SK-N-SH (cell line): ENCODE measurements around the gene SLC35F1. TPM values are rescaled to one million over a fixed set of nuclear protein-coding genes. Genes with fewer than 3 reads are reported as not detected.

Source experiments
- CTCF ChIA-PET: fragments of 300-600, 350-600 bp; formaldehyde crosslinking; extraction: SDS; loops from one replicate; lab custom pipeline; 2021; lab: Yijun Ruan, JAX
- POLR2A ChIA-PET: fragments of 350-600 bp; sonication (Branson Sonifier 250); formaldehyde crosslinking; extraction: SDS; loops from one replicate; lab custom pipeline; 2020; ENCODE audit warnings: antibody characterized with exemption, inconsistent platforms; lab: Yijun Ruan, JAX
- DNase-seq: peaks from one replicate; pipeline ENCODE4 v3.0.0; 2012
- H2AFZ ChIP-seq: fragments of 200-600 bp; sonication (generic); 2 replicates; pipeline ENCODE4 v1.8.1; 2016; ENCODE audit warnings: antibody characterized with exemption, mild to moderate bottlenecking, low read depth
- H3F3A ChIP-seq: fragments of 200-600 bp; sonication (generic); replicated peaks from 2 replicates; pipeline ENCODE3; 2016; ENCODE audit warnings: antibody characterized with exemption, mild to moderate bottlenecking; ENCODE audit not compliant: insufficient read depth
- H3K27ac ChIP-seq, 2 experiments: fragments of 200-500 bp in 1 of 2; fragments of 200-600 bp in 1 of 2; sonication (Bioruptor generic) in 1 of 2; sonication (generic), shearing (Covaris generic) in 1 of 2; 2 replicates each; pipeline versions ENCODE4 v1.5.1 to v1.6.1; 2014 to 2016; ENCODE audit warnings: low read depth in 2 of 2, inconsistent platforms in 1 of 2, low read length in 1 of 2, mild to moderate bottlenecking in 1 of 2, mixed read lengths in 1 of 2
- H3K27me3 ChIP-seq: fragments of 200-600 bp; sonication (generic), shearing (Covaris generic); 2 replicates; pipeline ENCODE4 v1.6.1; 2016; ENCODE audit warnings: mixed run types; ENCODE audit not compliant: insufficient read depth
- H3K36me3 ChIP-seq, 2 experiments: fragments of 200-500 bp in 1 of 2; fragments of 200-600 bp in 1 of 2; sonication (Bioruptor generic) in 1 of 2; sonication (generic) in 1 of 2; replicated peaks in 1 of 2; 2 replicates each; pipeline versions ENCODE3 to v1.5.1; 2014 to 2016; ENCODE audit warnings: low read length in 1 of 2, mild to moderate bottlenecking in 1 of 2; ENCODE audit not compliant: insufficient read depth in 2 of 2, control insufficient read depth in 1 of 2
- H3K4me1 ChIP-seq, 2 experiments: fragments of 200-500 bp in 1 of 2; fragments of 200-600 bp in 1 of 2; sonication (Bioruptor generic) in 1 of 2; sonication (generic), shearing (Covaris generic) in 1 of 2; 2 replicates each; pipeline versions ENCODE4 v1.5.1 to v1.6.1; 2014 to 2016; ENCODE audit warnings: low read depth in 1 of 2, low read length in 1 of 2, mixed run types in 1 of 2; ENCODE audit not compliant: insufficient read depth in 2 of 2, control insufficient read depth in 1 of 2
- H3K4me2 ChIP-seq: fragments of 200-600 bp; sonication (generic), shearing (Covaris generic); 2 replicates; pipeline ENCODE4 v1.6.1; 2017; ENCODE audit warnings: mixed run types
- H3K4me3 ChIP-seq, 2 experiments: fragments of 200-500 bp in 1 of 2; fragments of 200-600 bp in 1 of 2; sonication (Bioruptor generic) in 1 of 2; sonication (generic), shearing (Covaris generic) in 1 of 2; 2 replicates each; pipeline versions ENCODE4 v1.5.1 to v1.8.1; 2014 to 2016; ENCODE audit warnings: low read depth in 2 of 2, inconsistent platforms in 1 of 2, low read length in 1 of 2, mild to moderate bottlenecking in 1 of 2, mixed read lengths in 1 of 2, moderate library complexity in 1 of 2
- H3K79me2 ChIP-seq: fragments of 200-600 bp; sonication (generic); 2 replicates; pipeline ENCODE4 v1.8.1; 2017; ENCODE audit warnings: mild to moderate bottlenecking; ENCODE audit not compliant: insufficient read depth
- H3K9ac ChIP-seq: fragments of 200-600 bp; sonication (generic); 2 replicates; pipeline ENCODE4 v1.6.1; 2017; ENCODE audit warnings: mixed run types
- H3K9me2 ChIP-seq: fragments of 200-600 bp; sonication (generic); 2 replicates; pipeline ENCODE4 v1.6.1; 2017; ENCODE audit warnings: mixed run types
- H3K9me3 ChIP-seq: fragments of 200-600 bp; sonication (generic); 2 replicates; pipeline ENCODE4 v1.6.1; 2017; ENCODE audit warnings: mixed run types, mild to moderate bottlenecking, moderate library complexity
- H4K20me1 ChIP-seq: fragments of 200-600 bp; sonication (generic); 2 replicates; pipeline ENCODE4 v1.6.1; 2017; ENCODE audit warnings: mild to moderate bottlenecking, mixed run types; ENCODE audit not compliant: insufficient read depth
- CHD2 ChIP-seq: fragments of 150-350 bp; IDR thresholded peaks from 2 replicates; pipeline ENCODE4 v1.6.1; 2018; ENCODE audit warnings: low read length; ENCODE audit not compliant: partially characterized antibody
- ELF1 ChIP-seq: IDR thresholded peaks from 2 replicates; pipeline ENCODE4 v1.4.0; 2012
- EP300 ChIP-seq, 2 experiments: IDR thresholded peaks; 2 replicates each; pipeline versions ENCODE4 v1.4.0 to v1.6.1; 2012; ENCODE audit warnings: borderline replicate concordance in 1 of 2, low read depth in 1 of 2, low read length in 1 of 2
- EZH2phosphoT487 ChIP-seq: fragments of 200-600 bp; sonication (generic); IDR thresholded peaks from 2 replicates; pipeline ENCODE4 v1.6.1; 2017; ENCODE audit warnings: low read depth, mixed run types, mild to moderate bottlenecking, antibody characterized with exemption, moderate library complexity, borderline replicate concordance
- FOSL2 ChIP-seq: IDR thresholded peaks from 2 replicates; pipeline ENCODE4 v1.4.0; 2012; ENCODE audit warnings: low read depth, mild to moderate bottlenecking, moderate library complexity, borderline replicate concordance
- JUND ChIP-seq: IDR thresholded peaks from 2 replicates; pipeline ENCODE4 v1.4.0; 2012
- MXI1 ChIP-seq: IDR thresholded peaks from 2 replicates; pipeline ENCODE4 v1.6.1; 2012; ENCODE audit warnings: mild to moderate bottlenecking, low read depth, low read length, improper control_type of control experiment
- POLR2AphosphoS5 ChIP-seq: IDR thresholded peaks from 2 replicates; pipeline ENCODE4 v1.6.1; 2012; ENCODE audit warnings: low read depth, low read length
- RAD21 ChIP-seq: IDR thresholded peaks from 2 replicates; pipeline ENCODE4 v1.6.1; 2012; ENCODE audit warnings: mild to moderate bottlenecking, low read length
- REST ChIP-seq: IDR thresholded peaks from 2 replicates; pipeline ENCODE4 v1.6.1; 2012; ENCODE audit warnings: mild to moderate bottlenecking, low read depth, low read length, moderate library complexity
- SMC3 ChIP-seq: IDR thresholded peaks from 2 replicates; pipeline ENCODE4 v1.6.1; 2012; ENCODE audit warnings: low read depth, low read length, improper control_type of control experiment
- TEAD4 ChIP-seq: IDR thresholded peaks from 2 replicates; pipeline ENCODE4 v1.4.0; 2012; ENCODE audit warnings: mild to moderate bottlenecking, borderline replicate concordance; ENCODE audit not compliant: insufficient read depth
- USF1 ChIP-seq: IDR thresholded peaks from 2 replicates; pipeline ENCODE4 v1.4.0; 2012; ENCODE audit warnings: low read depth, borderline replicate concordance
- YY1 ChIP-seq: IDR thresholded peaks from 2 replicates; pipeline ENCODE4 v1.4.0; 2012; ENCODE audit warnings: low read depth, mild to moderate bottlenecking
- ZBTB33 ChIP-seq: IDR thresholded peaks from 2 replicates; pipeline ENCODE4 v1.4.0; 2012; ENCODE audit warnings: low read depth, borderline replicate concordance
- WGBS: methylation state at CpG from one replicate; pipeline ENCODE4 v1.1.6; 2017; ENCODE audit warnings: low lambda C conversion rate; 5-methylcytosine and 5-hydroxymethylcytosine counted together
- polyA plus RNA-seq, 3 experiments: library from polyadenylated mRNA; depleted of rRNA; stranded (reverse); fragments of >200 nt; gene quantifications; 2 replicates each; pipeline ENCODE4 v1.2.3, GENCODE V29; 2012
- TF ChIP-seq, protein P1 (sequence below): fragments of 200-600 bp; sonication (generic); IDR thresholded peaks from 2 replicates; pipeline ENCODE4 v1.6.1; 2017; ENCODE audit warnings: antibody characterized with exemption, mild to moderate bottlenecking, moderate library complexity
- TF ChIP-seq, protein P2 (sequence below): IDR thresholded peaks from 2 replicates; pipeline ENCODE4; 2012
- TF ChIP-seq, protein P3 (sequence below): IDR thresholded peaks from 2 replicates; pipeline ENCODE4 v1.4.0; 2012; ENCODE audit warnings: low read depth

The SLC35F1 gene
- polyA plus RNA-seq, 1 of the 3 experiments (the other 2 are of a cell fraction) = under 0.01 TPM

GRCh38 chr6:118327237-118327636 lies 420.2 kb downstream of the SLC35F1 start:
- Histone ChIP-seq H3K9me3 (no peaks in the 10 kb centered on the region), H3K9ac (no peak overlapping the region), H3F3A (no peaks in the 10 kb centered on the region), H3K27me3 (no peaks in the 10 kb centered on the region), H3K4me2 (no peak overlapping the region), H4K20me1 (no peaks in the 10 kb centered on the region), H3K36me3 (no peaks in the 10 kb centered on the region), H3K9me2 (no peaks in the 10 kb centered on the region), H3K79me2 (no peaks in the 10 kb centered on the region), H3K27ac (no peak overlapping the region), H2AFZ (no peak overlapping the region), H3K4me1 (no peaks in the 10 kb centered on the region), H3K4me3 (no peak overlapping the region)
- no peak for DNase-seq
- CTCF ChIA-PET = no interaction called here
- TF ChIP-seq MXI1 (no peak), USF1 (no peak), ZBTB33 (no peak), SMC3 (no peak), YY1 (no peak)
- POLR2A ChIA-PET = no interaction called here

- no peaks in the 10 kb centered on the region for H3K9me3 ChIP-seq
- no peaks in the 10 kb centered on the region for H3K79me2 ChIP-seq
- no peaks in the 10 kb centered on the region for H3F3A ChIP-seq
- H3K27me3 ChIP-seq = no peaks in the 10 kb centered on the region
- no peak for DNase-seq
- no peak overlapping the region for H3K27ac ChIP-seq
- no peaks in the 10 kb centered on the region for H3K4me1 ChIP-seq
- no peak overlapping the region for H3K4me3 ChIP-seq
- no peak overlapping the region for H3K9ac ChIP-seq
- H3K9me2 ChIP-seq = no peaks in the 10 kb centered on the region
- H3K4me2 ChIP-seq = no peak overlapping the region
- H4K20me1 ChIP-seq = no peaks in the 10 kb centered on the region
- H2AFZ ChIP-seq = no peak overlapping the region
- H3K36me3 ChIP-seq = no peaks in the 10 kb centered on the region
- ChIA-PET POLR2A (no interaction called here), CTCF (no interaction called here)
- 53% methylated on average over 1 of the region's 1 CpG for WGBS
- TF ChIP-seq REST = no peak
- TF ChIP-seq FOSL2 = no peak
- TF ChIP-seq MXI1 = no peak
- no peak for TF ChIP-seq TEAD4
- no peak for TF ChIP-seq EZH2phosphoT487
- TF ChIP-seq RAD21 = no peak
- no peak for TF ChIP-seq USF1
- no peak for TF ChIP-seq POLR2AphosphoS5
- TF ChIP-seq, protein P1, sequence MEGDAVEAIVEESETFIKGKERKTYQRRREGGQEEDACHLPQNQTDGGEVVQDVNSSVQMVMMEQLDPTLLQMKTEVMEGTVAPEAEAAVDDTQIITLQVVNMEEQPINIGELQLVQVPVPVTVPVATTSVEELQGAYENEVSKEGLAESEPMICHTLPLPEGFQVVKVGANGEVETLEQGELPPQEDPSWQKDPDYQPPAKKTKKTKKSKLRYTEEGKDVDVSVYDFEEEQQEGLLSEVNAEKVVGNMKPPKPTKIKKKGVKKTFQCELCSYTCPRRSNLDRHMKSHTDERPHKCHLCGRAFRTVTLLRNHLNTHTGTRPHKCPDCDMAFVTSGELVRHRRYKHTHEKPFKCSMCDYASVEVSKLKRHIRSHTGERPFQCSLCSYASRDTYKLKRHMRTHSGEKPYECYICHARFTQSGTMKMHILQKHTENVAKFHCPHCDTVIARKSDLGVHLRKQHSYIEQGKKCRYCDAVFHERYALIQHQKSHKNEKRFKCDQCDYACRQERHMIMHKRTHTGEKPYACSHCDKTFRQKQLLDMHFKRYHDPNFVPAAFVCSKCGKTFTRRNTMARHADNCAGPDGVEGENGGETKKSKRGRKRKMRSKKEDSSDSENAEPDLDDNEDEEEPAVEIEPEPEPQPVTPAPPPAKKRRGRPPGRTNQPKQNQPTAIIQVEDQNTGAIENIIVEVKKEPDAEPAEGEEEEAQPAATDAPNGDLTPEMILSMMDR = no peak
- TF ChIP-seq, protein P2, sequence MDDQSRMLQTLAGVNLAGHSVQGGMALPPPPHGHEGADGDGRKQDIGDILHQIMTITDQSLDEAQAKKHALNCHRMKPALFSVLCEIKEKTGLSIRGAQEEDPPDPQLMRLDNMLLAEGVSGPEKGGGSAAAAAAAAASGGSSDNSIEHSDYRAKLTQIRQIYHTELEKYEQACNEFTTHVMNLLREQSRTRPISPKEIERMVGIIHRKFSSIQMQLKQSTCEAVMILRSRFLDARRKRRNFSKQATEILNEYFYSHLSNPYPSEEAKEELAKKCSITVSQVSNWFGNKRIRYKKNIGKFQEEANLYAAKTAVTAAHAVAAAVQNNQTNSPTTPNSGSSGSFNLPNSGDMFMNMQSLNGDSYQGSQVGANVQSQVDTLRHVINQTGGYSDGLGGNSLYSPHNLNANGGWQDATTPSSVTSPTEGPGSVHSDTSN = no peak
- TF ChIP-seq ELF1 = no peak
- TF ChIP-seq CHD2 = no peak
- TF ChIP-seq, protein P3, sequence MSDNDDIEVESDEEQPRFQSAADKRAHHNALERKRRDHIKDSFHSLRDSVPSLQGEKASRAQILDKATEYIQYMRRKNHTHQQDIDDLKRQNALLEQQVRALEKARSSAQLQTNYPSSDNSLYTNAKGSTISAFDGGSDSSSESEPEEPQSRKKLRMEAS = no peak
- no peak for TF ChIP-seq JUND
- no peak for TF ChIP-seq EP300 (IDR thresholded peaks at IDR 0.05; ENCODE audit: borderline replicate concordance in 1 of 2, low read depth in 1 of 2, low read length in 1 of 2)
These were observed 426.7 kb downstream of the SLC35F1 start for GRCh38 chr6:118333772-118334171.
